Measurements from ENCODE around the gene SLC39A11. TPM values are rescaled to one million over a fixed set of nuclear protein-coding genes. Genes with fewer than 3 reads are reported as not detected.
A peak's percentile ranks its signal among the peaks of the same experiment; 100 is the strongest.

SLC39A11 gene
- total RNA-seq, 4 donors from 2014 or later: 23.0 to 30.9 (median 27.6) TPM

DNA sequence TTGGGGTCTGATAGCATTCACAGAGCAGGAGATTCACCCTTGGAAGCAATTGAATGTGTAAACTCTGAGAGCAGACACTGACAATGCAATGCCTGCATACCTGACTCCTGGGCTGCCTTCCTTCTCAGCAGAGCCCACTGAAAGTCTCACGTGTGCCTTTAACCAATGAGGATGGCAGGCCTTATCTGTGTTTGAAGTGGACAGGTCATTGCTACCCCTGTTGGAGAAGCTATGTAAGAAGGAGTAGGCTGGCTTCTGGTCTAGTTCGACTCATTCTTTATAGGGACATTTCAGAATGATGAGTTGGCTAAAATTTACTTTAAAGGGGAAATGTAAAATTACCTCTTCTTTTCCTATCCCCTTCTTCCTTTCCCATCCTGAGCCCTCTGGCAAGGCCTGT, 446.3 kb downstream of the SLC39A11 start:
- DNase-seq: no peak
- no peak for TF ChIP-seq POLR2A (IDR thresholded peaks at IDR 0.05)
- TF ChIP-seq, protein P1, sequence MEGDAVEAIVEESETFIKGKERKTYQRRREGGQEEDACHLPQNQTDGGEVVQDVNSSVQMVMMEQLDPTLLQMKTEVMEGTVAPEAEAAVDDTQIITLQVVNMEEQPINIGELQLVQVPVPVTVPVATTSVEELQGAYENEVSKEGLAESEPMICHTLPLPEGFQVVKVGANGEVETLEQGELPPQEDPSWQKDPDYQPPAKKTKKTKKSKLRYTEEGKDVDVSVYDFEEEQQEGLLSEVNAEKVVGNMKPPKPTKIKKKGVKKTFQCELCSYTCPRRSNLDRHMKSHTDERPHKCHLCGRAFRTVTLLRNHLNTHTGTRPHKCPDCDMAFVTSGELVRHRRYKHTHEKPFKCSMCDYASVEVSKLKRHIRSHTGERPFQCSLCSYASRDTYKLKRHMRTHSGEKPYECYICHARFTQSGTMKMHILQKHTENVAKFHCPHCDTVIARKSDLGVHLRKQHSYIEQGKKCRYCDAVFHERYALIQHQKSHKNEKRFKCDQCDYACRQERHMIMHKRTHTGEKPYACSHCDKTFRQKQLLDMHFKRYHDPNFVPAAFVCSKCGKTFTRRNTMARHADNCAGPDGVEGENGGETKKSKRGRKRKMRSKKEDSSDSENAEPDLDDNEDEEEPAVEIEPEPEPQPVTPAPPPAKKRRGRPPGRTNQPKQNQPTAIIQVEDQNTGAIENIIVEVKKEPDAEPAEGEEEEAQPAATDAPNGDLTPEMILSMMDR (IDR thresholded peaks at IDR 0.05): no peak
- intact Hi-C loops (cut with DNase I): no loop called here
- Histone ChIP-seq H3K36me3 (peaks cover 0 to 20% (median 0%) of the 10 kb centered on the region in 3 donors), H3K4me3 (no peak overlapping the region), H3K27me3 (peaks cover 0 to 8% (median 0%) of the 10 kb centered on the region in 4 donors), H3K27ac (no peak overlapping the region), H3K4me1 (peaks cover 0 to 2% (median 0%) of the 10 kb centered on the region in 3 donors), H3K9me3 (no peaks in the 10 kb centered on the region)
- WGBS, 2 donors: 67 to 86% methylated on average over 2 of the region's 2 CpGs

DNA sequence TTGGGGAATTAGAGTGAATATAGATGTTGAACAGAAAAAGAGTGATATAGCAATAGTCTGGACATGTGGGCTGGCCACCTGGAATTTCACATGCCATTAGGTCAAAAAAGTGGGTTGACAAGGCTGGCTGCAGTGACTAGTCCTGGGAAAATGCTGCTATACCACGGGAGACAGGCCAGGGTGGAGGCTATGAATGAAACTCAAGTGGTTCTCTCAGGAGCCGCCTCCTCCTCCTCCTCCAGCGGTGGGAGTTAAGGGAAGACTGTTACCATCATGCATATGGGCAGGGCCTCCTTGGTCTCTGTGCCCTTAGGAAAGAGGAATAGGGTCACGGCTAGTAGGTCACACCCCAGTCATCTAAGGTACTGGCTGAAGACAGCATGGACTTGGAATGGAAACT, 448.0 kb downstream of the SLC39A11 start:
- Histone ChIP-seq H3K27me3 (peaks cover 0 to 14% (median 0%) of the 10 kb centered on the region in 4 donors), H3K27ac (no peak overlapping the region), H3K4me3 (no peak overlapping the region), H3K9me3 (no peaks in the 10 kb centered on the region), H3K4me1 (peaks cover 0 to 19% (median 0%) of the 10 kb centered on the region in 3 donors), H3K36me3 (peaks cover 0 to 20% (median 0%) of the 10 kb centered on the region in 3 donors)
- DNase-seq: no peak
- TF ChIP-seq, protein P1 (IDR thresholded peaks at IDR 0.05): no peak
- TF ChIP-seq POLR2A (IDR thresholded peaks at IDR 0.05): no peak
- 70 to 98% methylated on average over 3 to 4 of the region's 4 CpGs for WGBS, 2 donors
- intact Hi-C loops (cut with DNase I): no loop called here

DNA sequence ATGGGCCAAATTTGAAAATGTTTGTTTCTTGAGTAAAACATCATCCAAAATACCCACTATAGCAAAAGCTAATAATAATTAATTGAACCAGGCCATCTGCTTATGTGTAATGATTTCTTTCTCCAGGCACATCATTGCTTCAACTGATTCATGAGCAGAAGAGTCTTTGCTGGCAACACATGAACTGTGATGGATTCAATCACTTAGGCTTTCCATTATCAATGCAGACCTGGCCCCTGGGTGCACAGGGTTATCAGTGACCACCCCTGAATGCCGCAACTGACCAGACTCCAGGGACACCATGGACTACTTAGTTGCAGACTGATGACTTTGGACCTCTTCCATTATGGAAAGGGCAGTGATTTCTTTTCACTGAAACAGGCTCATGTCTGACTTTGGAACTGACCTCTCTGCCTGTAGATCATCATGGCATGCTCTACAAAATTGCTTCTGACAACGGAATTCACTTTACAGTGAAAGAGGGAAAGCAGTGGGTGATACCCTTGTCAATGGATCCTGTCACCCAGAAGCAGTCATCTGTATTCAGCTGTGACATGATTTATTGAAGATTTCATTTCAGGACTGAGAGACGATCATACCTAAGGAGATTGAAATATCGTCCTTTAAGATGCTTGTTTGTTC, 448.8 kb downstream of the SLC39A11 start:
- WGBS, 2 donors: 81 to 94% methylated on average over 3 to 4 of the region's 4 CpGs

DNA sequence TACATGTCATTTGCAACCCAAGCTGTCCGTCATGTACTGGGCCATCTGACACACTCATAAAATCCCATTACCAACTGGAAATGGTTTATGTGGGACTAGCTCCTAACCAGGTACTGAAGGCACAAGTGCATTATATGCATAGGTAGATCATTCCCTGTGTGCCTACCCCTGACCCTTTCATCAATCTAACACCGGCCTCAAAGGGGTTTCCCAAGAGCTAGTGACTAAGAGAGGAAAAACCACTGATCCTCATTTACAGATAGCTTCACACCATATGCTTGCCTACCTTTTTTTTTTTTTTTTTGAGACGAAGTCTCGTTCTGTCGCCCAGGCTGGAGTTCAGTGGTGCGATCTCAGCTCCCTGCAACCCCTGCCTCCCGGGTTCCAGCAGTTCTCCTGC, 449.8 kb downstream of the SLC39A11 start:
- no peak overlapping the region for H3K4me3 ChIP-seq
- intact Hi-C loops (cut with DNase I): no loop called here
- TF ChIP-seq POLR2A (IDR thresholded peaks at IDR 0.05): no peak
- TF ChIP-seq, protein P1 (IDR thresholded peaks at IDR 0.05): no peak
- no peak for DNase-seq
- H3K27me3 ChIP-seq: peaks cover 0 to 14% (median 0%) of the 10 kb centered on the region in 4 donors
- H3K27ac ChIP-seq: no peak overlapping the region
- H3K36me3 ChIP-seq: peaks cover 0 to 18% (median 0%) of the 10 kb centered on the region in 3 donors
- H3K4me1 ChIP-seq: peaks cover 0 to 19% (median 0%) of the 10 kb centered on the region in 3 donors
- no peaks in the 10 kb centered on the region for H3K9me3 ChIP-seq
- WGBS, 2 donors: 88 to 92% methylated on average over 5 to 7 of the region's 7 CpGs

More for the DNA sequence above, 448.8 kb downstream of the SLC39A11 start:
- no peaks in the 10 kb centered on the region for H3K9me3 ChIP-seq
- H3K27me3 ChIP-seq: peaks cover 0 to 14% (median 0%) of the 10 kb centered on the region in 4 donors
- H3K4me1 ChIP-seq: peaks cover 0 to 19% (median 0%) of the 10 kb centered on the region in 3 donors
- intact Hi-C loops (cut with DNase I): no loop called here
- peaks cover 0 to 20% (median 0%) of the 10 kb centered on the region in 3 donors for H3K36me3 ChIP-seq
- DNase-seq: no peak
- TF ChIP-seq, protein P1 (IDR thresholded peaks at IDR 0.05): no peak
- TF ChIP-seq POLR2A (IDR thresholded peaks at IDR 0.05): no peak
- no peak overlapping the region for H3K4me3 ChIP-seq
- no peak overlapping the region for H3K27ac ChIP-seq

DNA sequence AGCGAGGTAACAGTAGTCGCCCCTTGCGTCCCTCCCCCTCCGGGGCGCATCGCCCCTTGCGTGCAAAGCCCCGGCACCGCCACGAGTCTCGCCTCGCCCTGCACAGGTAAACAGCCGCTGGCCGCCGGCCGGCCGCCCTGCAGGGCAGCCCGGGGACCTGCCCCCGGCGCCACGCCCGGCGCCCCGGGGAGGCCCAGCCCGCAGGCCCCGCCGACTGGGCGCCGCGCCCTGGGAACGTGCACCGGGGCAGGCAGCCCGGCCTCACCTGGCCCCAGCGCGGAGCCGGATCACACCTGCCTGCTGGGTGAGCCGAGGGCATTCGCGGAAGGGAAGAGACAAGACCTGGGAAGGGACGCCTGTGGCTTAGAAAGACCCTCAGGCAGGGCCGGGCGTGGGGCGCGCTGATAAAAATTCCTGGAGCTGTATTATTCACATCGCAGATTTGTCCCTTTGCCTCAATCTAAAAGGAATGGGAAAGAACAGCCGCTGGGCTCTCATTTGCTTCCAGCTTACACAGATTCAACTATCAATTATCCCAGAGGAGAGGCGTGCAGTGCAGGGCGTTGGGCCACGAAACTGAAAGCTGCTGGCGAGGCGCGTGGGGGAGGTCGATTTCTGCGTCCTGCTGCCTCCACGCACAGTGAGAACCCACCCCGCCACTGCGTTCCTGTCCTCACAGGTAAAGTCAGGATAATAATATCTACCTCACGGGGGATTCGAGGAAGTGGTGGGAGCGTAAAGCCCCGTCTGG, 451.9 kb downstream of the SLC39A11 start:
- peaks cover 0 to 14% (median 0%) of the 10 kb centered on the region in 4 donors for H3K27me3 ChIP-seq
- intact Hi-C loops (cut with DNase I): no loop called here
- H3K36me3 ChIP-seq: no peaks in the 10 kb centered on the region
- no peak for DNase-seq
- H3K4me1 ChIP-seq: peaks cover 0 to 19% (median 0%) of the 10 kb centered on the region in 3 donors
- TF ChIP-seq, protein P1 (IDR thresholded peaks at IDR 0.05): no peak
- TF ChIP-seq POLR2A (IDR thresholded peaks at IDR 0.05): no peak
- WGBS, 2 donors: 31 to 47% methylated on average over 15 to 21 of the region's 61 CpGs
- peak overlapping the region; percentile 14 to 48 (median 23) for H3K4me3 ChIP-seq
- peak overlapping the region in 2 of 4 donors; percentile 21 to 27 for H3K27ac ChIP-seq
- H3K9me3 ChIP-seq: no peaks in the 10 kb centered on the region

All from esophagus squamous epithelium (tissue), 5 donors.